ENCODE data around the gene SLK.

SLK gene

GRCh38 chr10:104033401-104033930 lies 66.5 kb downstream of the SLK start:
- Histone ChIP-seq H3K79me2 (ENCODE audit: control insufficient read depth, insufficient read depth, low read length, poor library complexity) (no peaks in the 10 kb centered on the region), H3K9ac (ENCODE audit: low read length) (no peak overlapping the region), H3K79me1 (ENCODE audit: low read length) (no peaks in the 10 kb centered on the region), H3K27ac (ENCODE audit: low read depth, low read length) (no peak overlapping the region), H4K12ac (ENCODE audit: low read depth, low read length) (peak overlapping the region; percentile 44), H3K4me1 (ENCODE audit: control insufficient read depth in 1 of 2, insufficient read depth in 2 of 2, low read length in 2 of 2) (no peaks in the 10 kb centered on the region), H3K27me3 (ENCODE audit: insufficient read depth, low read length) (no peaks in the 10 kb centered on the region), H3K4me2 (ENCODE audit: low read length) (no peak overlapping the region), H4K91ac (ENCODE audit: low read depth, low read length) (no peak overlapping the region), H3K18ac (ENCODE audit: low read length) (no peak overlapping the region), H2BK12ac (ENCODE audit: low read length) (no peak overlapping the region), H3K14ac (ENCODE audit: low read length) (no peak overlapping the region), H3K9me3 (ENCODE audit: insufficient read depth, low read depth, low read length) (no peaks in the 10 kb centered on the region), H2BK5ac (ENCODE audit: low read depth, low read length, poor library complexity) (no peak overlapping the region), H4K8ac (ENCODE audit: low read depth, low read length) (no peak overlapping the region), H2BK120ac (ENCODE audit: insufficient read depth, low read length, poor library complexity) (no peak overlapping the region), H3K23ac (ENCODE audit: low read length) (no peak overlapping the region), H3K4ac (ENCODE audit: low read depth, low read length) (no peak overlapping the region), H3K36me3 (ENCODE audit: control insufficient read depth in 1 of 2, insufficient read depth in 2 of 2, low read length in 2 of 2) (peaks cover 9 to 17% of the 10 kb centered on the region in 2 experiments), H2AK5ac (ENCODE audit: low read length) (no peak overlapping the region), H2AFZ (ENCODE audit: insufficient read depth, low read length, poor library complexity) (no peak overlapping the region), H3K4me3 (ENCODE audit: low read depth, low read length) (no peak overlapping the region)
- WGBS (ENCODE audit: extremely low coverage, insufficient coverage, insufficient read length): no CpG with 5 or more reads among the region's 12 CpGs
- DNase-seq: no peak

GRCh38 chr10:104033966-104034365 lies 67.0 kb downstream of the SLK start:
- H3K4me2 ChIP-seq (ENCODE audit: low read length): no peak overlapping the region
- peaks cover 9 to 17% of the 10 kb centered on the region in 2 experiments for H3K36me3 ChIP-seq (ENCODE audit: control insufficient read depth in 1 of 2, insufficient read depth in 2 of 2, low read length in 2 of 2)
- no peak overlapping the region for H4K8ac ChIP-seq (ENCODE audit: low read depth, low read length)
- H2AFZ ChIP-seq (ENCODE audit: insufficient read depth, low read length, poor library complexity): no peak overlapping the region
- no peak overlapping the region for H3K18ac ChIP-seq (ENCODE audit: low read length)
- H3K14ac ChIP-seq (ENCODE audit: low read length): no peak overlapping the region
- no peak overlapping the region for H3K4ac ChIP-seq (ENCODE audit: low read depth, low read length)
- no peak overlapping the region for H3K4me3 ChIP-seq (ENCODE audit: low read depth, low read length)
- H3K9me3 ChIP-seq (ENCODE audit: insufficient read depth, low read depth, low read length): no peaks in the 10 kb centered on the region
- H2BK12ac ChIP-seq (ENCODE audit: low read length): no peak overlapping the region
- no peak overlapping the region for H3K23ac ChIP-seq (ENCODE audit: low read length)
- H2BK5ac ChIP-seq (ENCODE audit: low read depth, low read length, poor library complexity): no peak overlapping the region
- H4K12ac ChIP-seq (ENCODE audit: low read depth, low read length): no peak overlapping the region
- no CpG with 5 or more reads among the region's 11 CpGs for WGBS (ENCODE audit: extremely low coverage, insufficient coverage, insufficient read length)
- H2AK5ac ChIP-seq (ENCODE audit: low read length): no peak overlapping the region
- no peak overlapping the region for H2BK120ac ChIP-seq (ENCODE audit: insufficient read depth, low read length, poor library complexity)
- no peak for DNase-seq
- H3K27ac ChIP-seq (ENCODE audit: low read depth, low read length): no peak overlapping the region
- no peaks in the 10 kb centered on the region for H3K79me2 ChIP-seq (ENCODE audit: control insufficient read depth, insufficient read depth, low read length, poor library complexity)
- H3K79me1 ChIP-seq (ENCODE audit: low read length): no peaks in the 10 kb centered on the region
- no peaks in the 10 kb centered on the region for H3K4me1 ChIP-seq (ENCODE audit: control insufficient read depth in 1 of 2, insufficient read depth in 2 of 2, low read length in 2 of 2)
- H4K91ac ChIP-seq (ENCODE audit: low read depth, low read length): no peak overlapping the region
- H3K9ac ChIP-seq (ENCODE audit: low read length): no peak overlapping the region
- no peaks in the 10 kb centered on the region for H3K27me3 ChIP-seq (ENCODE audit: insufficient read depth, low read length)

- Histone ChIP-seq H3K9ac (ENCODE audit: low read length) (no peak overlapping the region), H2AK5ac (ENCODE audit: low read length) (no peak overlapping the region), H3K79me2 (ENCODE audit: control insufficient read depth, insufficient read depth, low read length, poor library complexity) (no peaks in the 10 kb centered on the region), H3K4me2 (ENCODE audit: low read length) (no peak overlapping the region), H3K4ac (ENCODE audit: low read depth, low read length) (no peak overlapping the region), H3K4me3 (ENCODE audit: low read depth, low read length) (no peak overlapping the region), H4K12ac (ENCODE audit: low read depth, low read length) (no peak overlapping the region), H3K14ac (ENCODE audit: low read length) (no peak overlapping the region), H2AFZ (ENCODE audit: insufficient read depth, low read length, poor library complexity) (no peak overlapping the region), H3K4me1 (ENCODE audit: control insufficient read depth in 1 of 2, insufficient read depth in 2 of 2, low read length in 2 of 2) (no peaks in the 10 kb centered on the region), H3K18ac (ENCODE audit: low read length) (no peak overlapping the region), H2BK120ac (ENCODE audit: insufficient read depth, low read length, poor library complexity) (no peak overlapping the region), H3K23ac (ENCODE audit: low read length) (no peak overlapping the region), H3K36me3 (ENCODE audit: control insufficient read depth in 1 of 2, insufficient read depth in 2 of 2, low read length in 2 of 2) (peaks cover 9 to 17% of the 10 kb centered on the region in 2 experiments), H2BK12ac (ENCODE audit: low read length) (no peak overlapping the region), H3K9me3 (ENCODE audit: insufficient read depth, low read depth, low read length) (no peaks in the 10 kb centered on the region), H4K91ac (ENCODE audit: low read depth, low read length) (no peak overlapping the region), H4K8ac (ENCODE audit: low read depth, low read length) (no peak overlapping the region), H3K27me3 (ENCODE audit: insufficient read depth, low read length) (no peaks in the 10 kb centered on the region), H3K27ac (ENCODE audit: low read depth, low read length) (no peak overlapping the region), H3K79me1 (ENCODE audit: low read length) (no peaks in the 10 kb centered on the region), H2BK5ac (ENCODE audit: low read depth, low read length, poor library complexity) (no peak overlapping the region)
- no CpG with 5 or more reads among the region's 23 CpGs for WGBS (ENCODE audit: extremely low coverage, insufficient coverage, insufficient read length)
- no peak for DNase-seq
These were observed 67.7 kb downstream of the SLK start for GRCh38 chr10:104034401-104035193.

- H3K79me2 ChIP-seq (ENCODE audit: control insufficient read depth, insufficient read depth, low read length, poor library complexity): no peaks in the 10 kb centered on the region
- no peak overlapping the region for H3K4me3 ChIP-seq (ENCODE audit: low read depth, low read length)
- no peak for DNase-seq
- no peak overlapping the region for H2AK5ac ChIP-seq (ENCODE audit: low read length)
- no peak overlapping the region for H2BK12ac ChIP-seq (ENCODE audit: low read length)
- H3K27ac ChIP-seq (ENCODE audit: low read depth, low read length): no peak overlapping the region
- H4K12ac ChIP-seq (ENCODE audit: low read depth, low read length): no peak overlapping the region
- no peaks in the 10 kb centered on the region for H3K27me3 ChIP-seq (ENCODE audit: insufficient read depth, low read length)
- no peak overlapping the region for H3K18ac ChIP-seq (ENCODE audit: low read length)
- no peaks in the 10 kb centered on the region for H3K79me1 ChIP-seq (ENCODE audit: low read length)
- peaks cover 9 to 17% of the 10 kb centered on the region in 2 experiments for H3K36me3 ChIP-seq (ENCODE audit: control insufficient read depth in 1 of 2, insufficient read depth in 2 of 2, low read length in 2 of 2)
- H2AFZ ChIP-seq (ENCODE audit: insufficient read depth, low read length, poor library complexity): no peak overlapping the region
- H3K14ac ChIP-seq (ENCODE audit: low read length): no peak overlapping the region
- no peaks in the 10 kb centered on the region for H3K4me1 ChIP-seq (ENCODE audit: control insufficient read depth in 1 of 2, insufficient read depth in 2 of 2, low read length in 2 of 2)
- WGBS (ENCODE audit: extremely low coverage, insufficient coverage, insufficient read length): 100% methylated on average over 3 of the region's 18 CpGs
- no peak overlapping the region for H3K4ac ChIP-seq (ENCODE audit: low read depth, low read length)
- H2BK120ac ChIP-seq (ENCODE audit: insufficient read depth, low read length, poor library complexity): no peak overlapping the region
- no peaks in the 10 kb centered on the region for H3K9me3 ChIP-seq (ENCODE audit: insufficient read depth, low read depth, low read length)
- no peak overlapping the region for H3K4me2 ChIP-seq (ENCODE audit: low read length)
- H3K9ac ChIP-seq (ENCODE audit: low read length): no peak overlapping the region
- no peak overlapping the region for H4K91ac ChIP-seq (ENCODE audit: low read depth, low read length)
- H4K8ac ChIP-seq (ENCODE audit: low read depth, low read length): no peak overlapping the region
- no peak overlapping the region for H2BK5ac ChIP-seq (ENCODE audit: low read depth, low read length, poor library complexity)
- no peak overlapping the region for H3K23ac ChIP-seq (ENCODE audit: low read length)
These were observed 68.5 kb downstream of the SLK start for GRCh38 chr10:104035194-104036068.

All from trophoblast cell (in vitro differentiated cells and primary cell).